Stomach (tissue), 4 donors: ENCODE data around the gene ZMIZ1.

Source experiments
- CTCF ChIP-seq, 7 experiments: fragments of 450-650 bp in 4 of 7; fragments of 200-600 bp in 3 of 7; sonication (generic) in 3 of 7; IDR thresholded peaks; one replicate each; pipeline ENCODE4 v1.5.1; 2016 to 2019; ENCODE audit warnings: antibody characterized with exemption in 7 of 7, control low read depth in 2 of 7, mild to moderate bottlenecking in 1 of 7
- POLR2A ChIP-seq, 4 donors: fragments of 450-650 bp; IDR thresholded peaks; one replicate each; pipeline ENCODE4 v1.6.1; 2016; ENCODE audit warnings: antibody characterized with exemption in 4 of 4, control low read depth in 2 of 4, mild to moderate bottlenecking in 1 of 4, moderate library complexity in 1 of 4
- POLR2AphosphoS5 ChIP-seq, 3 donors: sonication (generic); formaldehyde crosslinking; IDR thresholded peaks; one replicate each; pipeline ENCODE4 v1.6.1; 2016; ENCODE audit warnings: antibody characterized with exemption in 3 of 3

- TF ChIP-seq POLR2AphosphoS5 (IDR thresholded peaks at IDR 0.05) (no peak), CTCF (IDR thresholded peaks at IDR 0.05) (no peak), POLR2A (IDR thresholded peaks at IDR 0.05) (no peak)
These were observed 89.2 kb downstream of the ZMIZ1 start for GRCh38 chr10:79158004-79158340.
